Posterior vena cava (tissue), 2 donors: ENCODE data around the gene SLC17A1. TPM values are rescaled to one million over a fixed set of nuclear protein-coding genes. Genes with fewer than 3 reads are reported as not detected.
"Not testable (repeated sequence)": the region's sequence is repeated elsewhere in the genome, so short reads cannot be mapped to it uniquely, and the experiment has no call there.

ENCODE experiments used
- DNase-seq: peaks from one replicate; pipeline ENCODE4 v3.0.0-alpha.2; 2020; ENCODE audit warnings: low spot score
- intact Hi-C, 2 donors: fragments of 100-400 bp; cut with DNase I; formaldehyde crosslinking; loops; one replicate each; pipeline versions ENCODE4 v1.14.1 to v1.14.2; 2022 to 2023
- total RNA-seq, 2 donors: library from RNA; stranded (reverse); fragmentation: NEBNext Ultra II Directional; extraction: Animal tissue kit (Norgen Biotek cat#: 25700); gene quantifications; one replicate each; pipeline ENCODE4 v1.2.1, GENCODE V29; 2021
- donor health status: DM: yes; HTN: yes; CAD: no.
- donor health status: DM: yes; HTN: yes; CAD: no.

Gene SLC17A1
- total RNA-seq, 2 donors from 2014 or later = not detected

DNA sequence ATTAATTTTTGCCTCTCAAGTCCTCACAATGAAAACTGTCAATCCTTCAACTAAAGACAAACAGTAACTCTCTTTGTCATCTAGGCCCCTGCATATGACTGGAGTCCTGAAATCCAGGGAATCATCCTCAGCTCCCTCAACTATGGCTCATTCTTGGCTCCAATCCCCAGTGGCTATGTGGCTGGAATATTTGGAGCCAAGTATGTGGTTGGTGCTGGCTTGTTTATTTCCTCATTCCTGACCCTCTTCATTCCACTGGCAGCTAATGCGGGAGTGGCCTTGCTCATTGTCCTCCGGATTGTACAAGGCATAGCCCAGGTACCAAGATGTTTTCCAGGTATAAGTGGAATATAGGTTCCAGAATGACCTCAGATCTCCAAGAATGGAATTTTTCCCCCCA is 61.9 kb downstream of the SLC17A1 start:
- intact Hi-C loops = no loop called here
- no peak for DNase-seq

DNA sequence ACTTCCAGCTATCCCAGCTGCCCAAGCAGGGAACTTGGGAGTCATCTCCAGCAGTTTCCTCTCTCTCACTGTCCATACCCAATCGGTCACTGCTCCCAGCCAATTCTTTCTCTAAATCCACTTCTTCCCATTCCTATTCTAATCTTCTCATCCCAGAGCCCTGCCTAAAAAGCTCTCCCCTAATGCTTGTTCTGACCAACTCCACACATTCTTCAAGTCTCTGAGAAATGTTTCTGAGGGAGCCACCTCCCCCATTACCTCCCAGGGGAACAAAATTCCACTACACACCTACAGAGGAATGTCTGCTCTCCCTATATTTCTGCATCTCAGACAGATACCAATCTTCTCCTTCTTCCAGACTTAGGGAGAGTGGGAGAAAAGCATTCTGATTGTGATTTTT is 63.3 kb downstream of the SLC17A1 start:
- intact Hi-C loops = no loop called here
- no peak for DNase-seq

DNA sequence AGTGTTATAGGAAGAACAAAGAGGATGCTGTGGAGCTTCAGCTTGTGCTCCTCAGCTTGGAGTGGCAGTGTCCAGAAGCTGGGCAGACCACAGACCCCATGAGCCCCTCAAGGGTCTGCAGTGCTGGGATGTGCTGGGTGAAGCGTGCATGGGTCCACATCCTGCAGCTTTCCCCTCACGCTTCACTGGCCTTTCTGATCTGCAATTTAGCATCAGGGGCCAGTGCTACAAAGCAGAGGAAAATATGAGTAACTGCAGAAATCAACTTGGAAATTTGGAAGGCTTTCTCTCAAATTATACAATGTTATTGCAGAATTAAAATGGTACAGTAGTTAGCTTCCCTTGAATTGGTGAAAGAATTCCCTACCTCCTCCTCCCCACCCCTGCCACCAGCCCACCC is 67.2 kb downstream of the SLC17A1 start:
- DNase-seq = no peak
- intact Hi-C loops = no loop called here

DNA sequence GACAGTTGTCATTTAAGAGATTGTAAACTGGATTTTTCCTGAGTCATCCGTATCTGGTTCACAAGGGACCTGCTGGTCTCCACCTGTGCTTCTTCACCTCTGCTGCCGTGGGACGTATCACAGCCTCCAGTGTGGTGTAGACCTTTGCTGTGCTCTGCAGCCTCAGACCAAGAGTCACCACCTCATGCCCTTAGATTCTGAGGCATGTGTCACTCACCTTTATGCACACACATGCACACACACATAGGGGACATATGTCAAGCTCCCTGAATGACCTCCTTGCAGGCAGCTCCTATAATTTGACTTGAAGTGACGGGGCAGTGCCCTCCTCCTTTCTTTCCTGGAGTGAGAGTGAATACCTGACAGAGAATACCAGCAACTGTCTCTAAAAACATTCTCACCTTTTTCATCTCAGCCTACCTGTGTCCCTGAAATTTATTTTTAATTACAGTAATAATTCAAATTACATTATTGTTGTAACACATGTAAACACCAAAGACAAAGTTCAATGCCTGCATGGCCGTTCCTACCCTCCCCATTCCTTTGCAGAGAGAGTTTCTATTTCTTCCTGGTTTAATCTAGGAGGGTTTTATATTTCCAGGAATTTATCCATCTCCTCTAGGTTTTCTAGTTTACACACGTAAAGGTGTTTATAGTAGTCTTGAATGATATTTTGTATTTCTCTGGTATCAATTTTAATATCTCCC is 73.8 kb downstream of the SLC17A1 start:
- intact Hi-C loops = no loop called here
- DNase-seq = no peak

DNA sequence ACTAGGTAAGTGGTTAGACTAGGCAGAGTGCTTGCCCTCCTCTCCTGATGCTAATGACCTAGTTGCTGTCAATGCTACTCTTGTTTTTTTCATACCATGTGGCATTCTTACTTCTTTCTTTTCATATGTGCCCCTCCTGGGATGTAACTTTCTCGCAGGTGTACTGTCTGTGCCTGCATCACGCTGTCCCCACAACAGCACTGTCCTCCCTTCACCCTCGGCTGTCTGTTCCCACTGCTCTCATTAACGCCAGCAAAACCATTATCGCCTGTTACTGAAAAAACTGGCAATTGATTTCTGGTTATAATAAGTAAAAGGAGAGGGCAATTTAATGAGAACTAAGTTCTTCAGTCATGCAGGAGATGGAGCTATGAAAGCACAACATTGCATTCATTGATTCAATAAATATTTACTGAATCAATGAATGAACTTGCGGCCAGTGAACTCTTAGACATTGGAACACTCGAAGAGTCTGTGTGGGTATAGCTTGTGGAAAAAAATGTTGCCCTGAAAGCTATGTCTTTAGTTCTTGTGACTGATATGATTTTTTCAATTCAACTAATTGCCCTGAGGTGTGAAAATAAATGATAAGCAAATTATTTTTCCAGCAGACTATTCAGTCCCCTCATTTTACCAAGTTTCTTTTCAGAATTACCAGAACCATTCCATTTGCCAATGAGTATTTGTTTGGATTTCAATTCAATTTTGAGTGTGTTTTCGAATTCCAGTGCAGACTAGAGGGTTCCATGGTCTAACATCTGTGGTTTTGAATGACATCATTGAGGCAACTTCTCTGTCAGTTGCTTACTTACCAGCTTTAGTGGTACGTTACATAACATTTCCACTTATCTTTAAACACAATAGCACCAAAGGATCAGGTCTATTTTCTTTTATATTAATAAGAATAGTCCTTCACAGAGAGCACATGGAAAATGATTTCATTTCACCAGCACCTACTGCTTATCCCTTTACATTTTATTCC is 75.2 kb downstream of the SLC17A1 start:
- no peak for DNase-seq
- intact Hi-C loops = no loop called here

DNA sequence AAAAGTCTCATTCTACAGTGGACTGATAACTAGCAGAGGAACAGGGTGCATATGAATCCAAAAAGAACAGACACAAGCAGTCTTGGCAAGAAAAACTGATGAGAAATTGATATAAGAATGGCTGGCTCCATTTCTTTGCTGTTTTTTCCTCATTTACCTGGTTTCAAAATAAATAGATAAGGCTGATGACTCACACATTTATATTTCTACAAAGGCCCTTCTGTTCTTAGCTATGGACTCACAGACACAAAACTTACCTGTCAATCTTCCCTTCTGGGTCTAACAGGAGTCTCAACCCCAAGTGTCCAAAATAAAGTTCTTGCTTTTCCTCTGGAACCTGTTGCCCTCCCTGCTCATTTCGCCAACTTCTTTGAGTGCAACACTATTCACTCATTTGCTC is 76.4 kb downstream of the SLC17A1 start:
- intact Hi-C loops = no loop called here
- DNase-seq = no peak

DNA sequence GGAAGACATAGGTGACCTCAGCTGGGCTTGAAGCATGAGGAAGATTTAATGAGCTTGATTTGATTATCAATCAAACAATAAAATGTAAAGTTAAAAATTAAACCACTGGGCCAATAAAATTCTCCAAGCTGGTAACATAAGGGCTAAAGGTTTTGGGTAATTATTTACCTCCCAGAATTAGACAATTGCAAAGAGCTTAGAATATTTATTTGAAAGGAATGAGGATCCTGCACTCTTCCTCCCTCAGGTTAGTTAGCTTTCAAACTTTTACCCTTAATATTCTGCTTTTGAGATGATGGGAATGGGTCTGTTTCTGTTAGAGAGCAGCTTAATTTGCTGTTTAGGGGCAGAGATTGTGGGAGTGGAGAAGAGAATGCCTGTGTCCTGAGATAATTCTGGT is 77.3 kb downstream of the SLC17A1 start, which contains the start of gene SLC17A4:
Gene SLC17A4 (plus strand): TSS at position 208 of the 400 bp plus-strand sequence. CDS start 7,221 bp downstream, outside the sequence.
- DNase-seq = no peak
- intact Hi-C loops = no loop called here

DNA sequence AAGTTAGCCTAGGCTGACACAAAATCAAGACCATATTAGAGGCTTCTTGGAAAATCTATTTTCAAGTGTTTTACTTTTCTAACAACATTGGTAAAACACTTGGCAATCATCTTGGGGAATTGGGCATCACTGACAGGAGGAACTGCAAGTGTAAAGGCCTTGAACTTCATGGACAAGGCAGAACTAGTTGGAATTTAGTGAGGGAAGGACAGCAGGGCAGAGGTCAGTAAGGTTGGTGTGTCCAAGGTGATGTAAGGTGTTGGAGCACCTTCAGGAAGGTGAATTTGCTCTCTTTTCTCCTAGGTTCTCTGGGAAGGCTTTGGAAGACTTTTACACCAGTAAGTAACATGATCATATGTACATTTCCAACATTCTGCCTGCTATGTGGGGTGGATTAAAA is 78.8 kb downstream of the SLC17A1 start:
- intact Hi-C loops = no loop called here
- DNase-seq = no peak

DNA sequence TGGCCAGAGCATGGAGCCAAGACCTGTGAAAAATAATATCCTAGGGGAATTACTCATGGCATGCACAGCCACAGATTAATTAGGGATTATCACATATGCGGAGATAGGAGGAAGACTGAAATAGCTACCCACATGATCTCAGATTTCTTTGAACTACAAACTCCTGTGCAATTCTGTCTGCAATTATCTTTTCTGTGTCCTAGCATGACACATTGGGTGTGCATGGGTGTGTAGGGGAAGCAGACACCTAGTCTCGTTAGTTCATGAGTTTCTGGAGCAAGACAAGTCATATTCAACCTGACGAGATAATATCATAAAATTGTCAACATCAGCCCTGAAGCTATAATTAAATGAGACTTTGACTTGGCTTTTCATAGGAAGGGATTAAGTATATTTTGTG is 80.9 kb downstream of the SLC17A1 start:
- DNase-seq = no peak
- intact Hi-C loops = no loop called here

DNA sequence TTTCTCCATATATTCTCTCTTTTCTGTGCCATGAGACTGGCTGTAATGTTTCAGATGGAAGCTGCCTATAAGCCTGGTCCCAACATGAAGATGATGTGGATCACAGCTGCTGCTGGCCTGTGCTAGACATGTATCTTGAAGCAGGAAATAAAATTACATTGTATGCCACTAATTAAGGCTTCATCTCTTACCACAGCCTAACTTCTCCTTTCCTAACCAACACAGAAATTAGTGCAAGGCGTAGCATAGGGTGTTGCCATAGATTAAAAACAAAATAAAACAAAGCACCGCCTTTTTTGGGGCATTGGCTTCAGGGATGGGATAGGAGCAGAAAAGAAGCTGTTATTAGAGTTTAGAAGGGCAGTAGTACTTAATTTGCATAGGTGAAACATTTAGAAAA is 82.0 kb downstream of the SLC17A1 start:
- no peak for DNase-seq
- intact Hi-C loops = no loop called here

DNA sequence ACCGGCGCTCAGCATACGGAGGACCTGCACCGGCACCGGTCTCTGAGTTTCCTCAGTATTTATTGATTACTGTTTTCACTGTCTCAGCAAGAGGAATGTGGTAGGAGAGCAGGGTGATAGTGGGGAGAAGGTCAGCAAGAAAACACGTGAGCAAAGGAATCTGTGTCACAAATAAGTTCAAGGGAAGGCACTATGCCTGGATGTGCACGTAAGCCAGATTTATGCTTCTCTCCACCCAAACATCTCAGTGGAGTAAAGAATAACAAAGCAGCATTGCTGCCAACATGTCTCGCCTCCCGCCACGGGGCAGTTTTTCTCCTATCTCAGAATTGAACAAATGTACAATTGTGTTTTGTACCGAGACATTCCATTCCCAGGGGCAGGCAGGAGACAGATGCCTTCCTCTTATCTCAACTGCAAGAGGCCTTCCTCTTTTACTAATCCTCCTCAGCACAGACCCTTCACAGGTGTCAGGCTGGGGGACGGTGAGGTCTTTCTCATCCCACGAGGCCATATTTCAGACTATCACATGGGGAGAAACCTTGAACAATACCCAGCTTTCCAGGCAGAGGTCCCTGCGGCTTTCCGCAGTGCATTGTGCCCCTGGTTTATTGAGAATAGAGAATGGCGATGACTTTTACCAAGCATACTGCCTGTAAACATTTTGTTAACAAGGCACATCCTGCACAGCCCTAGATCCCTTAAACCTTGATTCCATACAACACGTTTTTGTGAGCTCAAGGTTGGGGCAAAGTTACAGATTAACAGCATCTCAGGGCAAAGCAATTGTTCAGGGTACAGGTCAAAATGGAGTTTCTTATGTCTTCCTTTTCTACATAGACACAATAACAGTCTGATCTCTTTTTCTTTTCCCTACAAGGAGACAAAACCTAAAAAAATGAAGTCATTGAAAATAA is 83.0 kb downstream of the SLC17A1 start:
- intact Hi-C loops, DNase-seq: not testable (repeated sequence)

DNA sequence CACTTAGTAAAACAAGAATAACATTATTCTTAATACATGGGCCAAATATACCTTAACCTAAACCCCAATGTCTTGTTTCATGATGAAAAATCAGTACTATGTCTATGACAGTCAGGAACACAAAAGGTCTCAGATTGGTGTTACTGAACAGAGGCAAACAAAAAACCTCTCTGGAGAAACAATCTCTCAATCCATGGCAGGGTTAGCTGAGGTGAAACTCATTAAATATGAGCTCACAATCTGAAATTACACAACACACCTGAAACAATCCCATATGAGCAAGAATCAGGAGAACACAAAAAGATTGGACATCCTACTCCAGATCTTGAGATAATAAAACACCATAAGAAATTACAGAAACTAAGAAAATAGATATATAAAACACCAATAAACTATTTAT is 83.8 kb downstream of the SLC17A1 start:
- no peak for DNase-seq
- intact Hi-C loops = no loop called here

DNA sequence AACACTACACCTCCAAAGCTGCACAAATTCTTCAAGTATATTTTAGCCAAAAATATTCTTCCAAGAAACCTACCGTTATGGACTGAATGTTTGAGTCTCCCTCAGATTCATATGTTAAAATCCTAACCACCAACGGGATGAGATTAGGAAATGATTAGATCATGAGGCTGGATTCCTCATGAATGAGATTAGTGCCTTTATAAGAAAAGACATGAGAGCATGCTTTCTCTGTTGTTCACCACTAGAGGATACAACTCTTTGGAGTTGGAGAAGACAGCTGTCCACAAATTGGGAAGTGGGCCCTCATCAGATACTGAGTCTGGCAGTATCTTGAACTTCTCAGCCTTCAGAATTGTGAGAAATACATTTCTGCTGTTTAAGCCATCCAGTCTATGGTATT is 84.4 kb downstream of the SLC17A1 start:
- intact Hi-C loops = no loop called here

DNA sequence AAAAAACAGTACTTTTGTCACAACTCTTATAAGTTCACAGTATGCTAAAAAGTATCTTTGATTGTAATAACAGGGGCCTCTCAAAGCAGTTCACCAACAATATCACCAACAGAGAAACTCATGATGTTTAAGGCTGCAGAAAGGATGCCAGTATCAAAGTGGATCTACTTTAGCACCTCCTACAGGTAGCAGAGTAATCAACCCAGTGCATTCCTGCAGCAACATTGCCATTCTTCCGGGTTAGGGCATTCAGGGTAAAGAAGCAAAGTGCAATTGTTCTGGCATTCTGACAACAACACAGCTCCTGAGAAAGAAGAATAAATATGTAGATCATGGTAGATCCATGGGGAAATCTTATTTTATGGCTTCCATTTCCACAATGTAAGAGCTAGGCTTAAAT is 84.9 kb downstream of the SLC17A1 start:
- intact Hi-C loops = no loop called here
- DNase-seq = no peak

More for the DNA sequence above, 84.4 kb downstream of the SLC17A1 start:
- DNase-seq = no peak

DNA sequence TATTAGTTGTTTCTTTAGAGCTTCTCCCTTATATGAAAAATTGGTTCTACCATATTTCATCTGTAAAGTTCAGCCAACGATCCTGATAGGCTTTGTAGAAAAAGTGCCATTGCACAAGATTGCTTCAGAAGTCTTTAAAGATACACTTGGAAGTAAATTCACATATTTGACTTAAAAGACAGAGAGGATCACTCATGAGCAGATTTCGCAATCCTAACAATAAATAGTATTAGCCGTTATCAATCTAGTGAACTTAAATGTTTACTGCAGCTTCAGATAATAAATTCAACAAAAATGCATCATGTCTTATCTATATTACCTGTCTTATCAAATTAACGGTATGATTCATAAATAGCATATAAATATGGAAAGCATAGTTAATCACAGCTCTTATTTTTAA is 86.0 kb downstream of the SLC17A1 start:
- intact Hi-C loops = no loop called here

DNA sequence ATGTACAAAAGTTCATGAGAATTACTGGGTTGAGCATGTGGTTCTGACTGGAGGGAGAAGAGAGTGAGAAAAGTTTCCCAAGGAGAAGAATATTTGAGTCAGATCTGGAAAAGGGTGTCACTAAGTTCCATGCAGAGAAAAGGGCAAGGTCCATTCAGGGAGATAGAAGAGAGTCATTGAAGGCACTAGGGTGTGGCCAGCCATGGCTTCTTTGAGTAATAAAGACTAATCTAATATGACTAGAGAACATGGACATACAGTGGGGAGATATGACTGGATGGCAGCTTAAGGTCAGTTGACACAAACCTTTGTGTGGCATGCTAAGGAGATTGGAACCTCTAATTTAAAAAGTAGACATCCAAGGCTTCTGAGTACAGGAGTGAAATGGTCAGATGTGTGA is 88.0 kb downstream of the SLC17A1 start:
- DNase-seq = no peak
- intact Hi-C loops = no loop called here

More for the DNA sequence above, 86.0 kb downstream of the SLC17A1 start:
- DNase-seq = no peak

DNA sequence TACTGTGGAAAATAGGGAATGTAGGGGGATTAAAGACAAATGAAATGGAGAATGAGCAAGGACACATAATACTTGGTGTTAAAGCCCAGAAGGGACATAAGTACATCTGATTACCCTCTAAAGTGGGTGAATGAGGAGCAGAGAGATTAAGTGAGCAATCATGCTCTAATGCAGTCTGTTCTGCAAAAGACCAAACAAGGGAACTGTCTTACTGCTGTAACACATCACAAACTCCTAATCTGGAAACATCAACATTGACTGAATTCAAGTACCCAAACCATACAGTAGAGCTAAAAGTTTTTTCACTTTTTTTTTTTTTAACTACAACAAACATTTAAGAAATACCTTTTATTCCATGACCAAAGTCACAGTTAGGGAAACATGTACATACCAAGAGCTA is 96.6 kb downstream of the SLC17A1 start:
- intact Hi-C loops = no loop called here
- DNase-seq = no peak
